Stimulated activated memory B cell treated with anti-CD40 and anti-IgM and Interleukin-4, amounts not matched to agents 10 μg/mL and 1 μg/mL and 100 μg/mL, for 72 hours (primary cell): ENCODE measurements around the gene TRIM43.
A peak's percentile ranks its signal among the peaks of the same experiment; 100 is the strongest.
"Not testable (repeated sequence)": the region's sequence is repeated elsewhere in the genome, so short reads cannot be mapped to it uniquely, and the experiment has no call there.

ENCODE experiments used
- ATAC-seq: fragments of 150-1000 bp; cut with Tn5 transposase; 2 replicates; pipeline ENCODE4 v1.10.0; 2021
- H3K27ac Mint-ChIP-seq: one replicate; pipeline ENCODE4 v1.8.0; 2022; ENCODE audit warnings: mild to moderate bottlenecking, mixed read lengths
- H3K27me3 Mint-ChIP-seq: one replicate; pipeline ENCODE4 v1.8.0; 2022; ENCODE audit warnings: mixed read lengths
- H3K36me3 Mint-ChIP-seq: one replicate; pipeline ENCODE4 v1.8.0; 2022; ENCODE audit warnings: mixed read lengths
- H3K4me1 Mint-ChIP-seq: one replicate; pipeline ENCODE4 v1.8.0; 2022; ENCODE audit warnings: mixed read lengths
- H3K4me3 Mint-ChIP-seq: one replicate; pipeline ENCODE4 v1.8.0; 2022; ENCODE audit warnings: mild to moderate bottlenecking, moderate library complexity, mixed read lengths
- H3K9me3 Mint-ChIP-seq: one replicate; pipeline ENCODE4 v1.8.0; 2022; ENCODE audit warnings: mixed read lengths

Gene TRIM43

GRCh38 chr2:95591701-95592100 lies at the start of gene TRIM43:
TRIM43 (plus strand) TSS chr2:95592001; CDS start chr2:95594024, 2,023 bp downstream.
- not testable (repeated sequence) for H3K27me3 Mint-ChIP-seq, H3K4me1 Mint-ChIP-seq

GRCh38 chr2:95551055-95551568 lies 40.7 kb upstream of the TRIM43 start:
- Mint-ChIP-seq H3K4me3 (no peak overlapping the region), H3K4me1 (peaks cover 6% of the 10 kb centered on the region), H3K27me3 (peaks cover 18% of the 10 kb centered on the region), H3K27ac (no peak overlapping the region), H3K36me3 (no peaks in the 10 kb centered on the region), H3K9me3 (no peaks in the 10 kb centered on the region)
- ATAC-seq: no peak

More at GRCh38 chr2:95591701-95592100, at the start of gene TRIM43:
- not testable (repeated sequence) for ATAC-seq, H3K9me3 Mint-ChIP-seq, H3K36me3 Mint-ChIP-seq, H3K27ac Mint-ChIP-seq, H3K4me3 Mint-ChIP-seq

GRCh38 chr2:95552911-95553310 lies 38.9 kb upstream of the TRIM43 start:
- Mint-ChIP-seq H3K36me3 (no peaks in the 10 kb centered on the region), H3K9me3 (no peaks in the 10 kb centered on the region), H3K4me1 (peaks cover 6% of the 10 kb centered on the region), H3K4me3 (no peak overlapping the region), H3K27me3 (peaks cover 18% of the 10 kb centered on the region), H3K27ac (no peak overlapping the region)
- ATAC-seq: peak; percentile 55

- ATAC-seq: no peak
- Mint-ChIP-seq H3K4me1 (peaks cover 2% of the 10 kb centered on the region), H3K36me3 (no peaks in the 10 kb centered on the region), H3K27ac (no peak overlapping the region), H3K4me3 (no peak overlapping the region), H3K9me3 (no peaks in the 10 kb centered on the region), H3K27me3 (peaks cover 42% of the 10 kb centered on the region)
Observed at GRCh38 chr2:95569170-95569569, 22.6 kb upstream of the TRIM43 start.

GRCh38 chr2:95573866-95574265 lies 17.9 kb upstream of the TRIM43 start:
- ATAC-seq: no peak
- H3K36me3 Mint-ChIP-seq: no peaks in the 10 kb centered on the region
- H3K4me3 Mint-ChIP-seq: no peak overlapping the region
- no peak overlapping the region for H3K27ac Mint-ChIP-seq
- no peaks in the 10 kb centered on the region for H3K9me3 Mint-ChIP-seq
- peaks cover 18% of the 10 kb centered on the region for H3K27me3 Mint-ChIP-seq
- H3K4me1 Mint-ChIP-seq: peaks cover 6% of the 10 kb centered on the region

- Mint-ChIP-seq H3K27ac (no peak overlapping the region), H3K9me3 (no peaks in the 10 kb centered on the region), H3K4me3 (no peak overlapping the region), H3K4me1 (peaks cover 6% of the 10 kb centered on the region), H3K27me3 (peaks cover 11% of the 10 kb centered on the region), H3K36me3 (no peaks in the 10 kb centered on the region)
- no peak for ATAC-seq
Observed at GRCh38 chr2:95574506-95574905, 17.3 kb upstream of the TRIM43 start.

- no peaks in the 10 kb centered on the region for H3K36me3 Mint-ChIP-seq
- H3K9me3 Mint-ChIP-seq: no peaks in the 10 kb centered on the region
- H3K4me1 Mint-ChIP-seq: peaks cover 6% of the 10 kb centered on the region
- ATAC-seq: no peak
- no peaks in the 10 kb centered on the region for H3K27me3 Mint-ChIP-seq
- no peak overlapping the region for H3K27ac Mint-ChIP-seq
- H3K4me3 Mint-ChIP-seq: no peak overlapping the region
Observed at GRCh38 chr2:95575857-95576256, 15.9 kb upstream of the TRIM43 start.

GRCh38 chr2:95578539-95578938 lies 13.3 kb upstream of the TRIM43 start:
- Mint-ChIP-seq H3K4me3 (no peak overlapping the region), H3K9me3 (peaks cover 2% of the 10 kb centered on the region), H3K27me3 (no peaks in the 10 kb centered on the region), H3K27ac (no peak overlapping the region), H3K4me1 (peaks cover 6% of the 10 kb centered on the region), H3K36me3 (no peaks in the 10 kb centered on the region)
- no peak for ATAC-seq

GRCh38 chr2:95583545-95583944 lies 8.3 kb upstream of the TRIM43 start:
- not testable (repeated sequence) for H3K4me3 Mint-ChIP-seq, H3K9me3 Mint-ChIP-seq, H3K36me3 Mint-ChIP-seq, H3K27me3 Mint-ChIP-seq, H3K4me1 Mint-ChIP-seq, H3K27ac Mint-ChIP-seq, ATAC-seq

- ATAC-seq, H3K36me3 Mint-ChIP-seq, H3K4me1 Mint-ChIP-seq, H3K27me3 Mint-ChIP-seq, H3K9me3 Mint-ChIP-seq, H3K4me3 Mint-ChIP-seq, H3K27ac Mint-ChIP-seq: not testable (repeated sequence)
Observed at GRCh38 chr2:95584321-95584720, 7.5 kb upstream of the TRIM43 start.

- H3K4me1 Mint-ChIP-seq, H3K27ac Mint-ChIP-seq, H3K4me3 Mint-ChIP-seq, H3K36me3 Mint-ChIP-seq, ATAC-seq, H3K9me3 Mint-ChIP-seq, H3K27me3 Mint-ChIP-seq: not testable (repeated sequence)
Observed at GRCh38 chr2:95589777-95590536, 1.8 kb upstream of the TRIM43 start.

- H3K9me3 Mint-ChIP-seq, H3K27ac Mint-ChIP-seq, ATAC-seq, H3K36me3 Mint-ChIP-seq, H3K27me3 Mint-ChIP-seq, H3K4me1 Mint-ChIP-seq, H3K4me3 Mint-ChIP-seq: not testable (repeated sequence)
Observed at GRCh38 chr2:95592973-95593372, 1.2 kb downstream of the TRIM43 start.

- H3K9me3 Mint-ChIP-seq, ATAC-seq, H3K4me1 Mint-ChIP-seq: not testable (repeated sequence)
Observed at GRCh38 chr2:95595012-95595411, 3.2 kb downstream of the TRIM43 start.

GRCh38 chr2:95601301-95601700 lies 9.5 kb downstream of the TRIM43 start:
- not testable (repeated sequence) for H3K4me3 Mint-ChIP-seq, H3K36me3 Mint-ChIP-seq, H3K27me3 Mint-ChIP-seq, H3K9me3 Mint-ChIP-seq, ATAC-seq, H3K27ac Mint-ChIP-seq, H3K4me1 Mint-ChIP-seq

More at GRCh38 chr2:95595012-95595411, 3.2 kb downstream of the TRIM43 start:
- H3K4me3 Mint-ChIP-seq, H3K27ac Mint-ChIP-seq, H3K27me3 Mint-ChIP-seq, H3K36me3 Mint-ChIP-seq: not testable (repeated sequence)

GRCh38 chr2:95602146-95602545 lies 10.3 kb downstream of the TRIM43 start:
- not testable (repeated sequence) for H3K9me3 Mint-ChIP-seq, H3K4me3 Mint-ChIP-seq, H3K27ac Mint-ChIP-seq, H3K36me3 Mint-ChIP-seq, H3K4me1 Mint-ChIP-seq, ATAC-seq, H3K27me3 Mint-ChIP-seq

- not testable (repeated sequence) for H3K4me3 Mint-ChIP-seq, H3K27me3 Mint-ChIP-seq, H3K9me3 Mint-ChIP-seq, H3K36me3 Mint-ChIP-seq, H3K4me1 Mint-ChIP-seq, H3K27ac Mint-ChIP-seq, ATAC-seq
Observed at GRCh38 chr2:95608356-95608755, 16.6 kb downstream of the TRIM43 start.
